ENCODE measurements around the gene SKIDA1.

GRCh38 chr10:21496343-21497176 lies 28.9 kb downstream of the SKIDA1 start:
- TF ChIP-seq, protein P1, sequence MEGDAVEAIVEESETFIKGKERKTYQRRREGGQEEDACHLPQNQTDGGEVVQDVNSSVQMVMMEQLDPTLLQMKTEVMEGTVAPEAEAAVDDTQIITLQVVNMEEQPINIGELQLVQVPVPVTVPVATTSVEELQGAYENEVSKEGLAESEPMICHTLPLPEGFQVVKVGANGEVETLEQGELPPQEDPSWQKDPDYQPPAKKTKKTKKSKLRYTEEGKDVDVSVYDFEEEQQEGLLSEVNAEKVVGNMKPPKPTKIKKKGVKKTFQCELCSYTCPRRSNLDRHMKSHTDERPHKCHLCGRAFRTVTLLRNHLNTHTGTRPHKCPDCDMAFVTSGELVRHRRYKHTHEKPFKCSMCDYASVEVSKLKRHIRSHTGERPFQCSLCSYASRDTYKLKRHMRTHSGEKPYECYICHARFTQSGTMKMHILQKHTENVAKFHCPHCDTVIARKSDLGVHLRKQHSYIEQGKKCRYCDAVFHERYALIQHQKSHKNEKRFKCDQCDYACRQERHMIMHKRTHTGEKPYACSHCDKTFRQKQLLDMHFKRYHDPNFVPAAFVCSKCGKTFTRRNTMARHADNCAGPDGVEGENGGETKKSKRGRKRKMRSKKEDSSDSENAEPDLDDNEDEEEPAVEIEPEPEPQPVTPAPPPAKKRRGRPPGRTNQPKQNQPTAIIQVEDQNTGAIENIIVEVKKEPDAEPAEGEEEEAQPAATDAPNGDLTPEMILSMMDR (tag by site-specific recombination; IDR thresholded peaks at IDR 0.05): peak; percentile 97
- no peak for TF ChIP-seq ZNF302 (tag by site-specific recombination; IDR thresholded peaks at IDR 0.05; ENCODE audit: low read depth)
- no peak for TF ChIP-seq ZNF558 (tag by site-specific recombination; IDR thresholded peaks at IDR 0.05)
- TF ChIP-seq KLF10 (tag by site-specific recombination; IDR thresholded peaks at IDR 0.05): no peak
- TF ChIP-seq REST (tag by site-specific recombination; IDR thresholded peaks at IDR 0.05): no peak; the same call in 1 of the 2 replicates
- TF ChIP-seq HOXD13 (CRISPR knock-in tag; IDR thresholded peaks at IDR 0.05; ENCODE audit: borderline replicate concordance): no peak
- no peak for TF ChIP-seq ATF2 (tag by site-specific recombination; IDR thresholded peaks at IDR 0.05; ENCODE audit: low read depth)
- no peak for TF ChIP-seq ZNF274 (IDR thresholded peaks at IDR 0.05; ENCODE audit: low read length)
- no peak for TF ChIP-seq ZNF274 (tag by site-specific recombination; IDR thresholded peaks at IDR 0.05; ENCODE audit: borderline replicate concordance)
- 0 out of 2 replicates have a peak, but pooled peaks have one; percentile 13 for TF ChIP-seq ZNF561 (tag by site-specific recombination; IDR thresholded peaks at IDR 0.05; ENCODE audit: borderline replicate concordance)
- no peak; the same call in 1 of the 2 replicates for TF ChIP-seq ZNF501 (tag by site-specific recombination; IDR thresholded peaks at IDR 0.05)
- TF ChIP-seq, protein P2, sequence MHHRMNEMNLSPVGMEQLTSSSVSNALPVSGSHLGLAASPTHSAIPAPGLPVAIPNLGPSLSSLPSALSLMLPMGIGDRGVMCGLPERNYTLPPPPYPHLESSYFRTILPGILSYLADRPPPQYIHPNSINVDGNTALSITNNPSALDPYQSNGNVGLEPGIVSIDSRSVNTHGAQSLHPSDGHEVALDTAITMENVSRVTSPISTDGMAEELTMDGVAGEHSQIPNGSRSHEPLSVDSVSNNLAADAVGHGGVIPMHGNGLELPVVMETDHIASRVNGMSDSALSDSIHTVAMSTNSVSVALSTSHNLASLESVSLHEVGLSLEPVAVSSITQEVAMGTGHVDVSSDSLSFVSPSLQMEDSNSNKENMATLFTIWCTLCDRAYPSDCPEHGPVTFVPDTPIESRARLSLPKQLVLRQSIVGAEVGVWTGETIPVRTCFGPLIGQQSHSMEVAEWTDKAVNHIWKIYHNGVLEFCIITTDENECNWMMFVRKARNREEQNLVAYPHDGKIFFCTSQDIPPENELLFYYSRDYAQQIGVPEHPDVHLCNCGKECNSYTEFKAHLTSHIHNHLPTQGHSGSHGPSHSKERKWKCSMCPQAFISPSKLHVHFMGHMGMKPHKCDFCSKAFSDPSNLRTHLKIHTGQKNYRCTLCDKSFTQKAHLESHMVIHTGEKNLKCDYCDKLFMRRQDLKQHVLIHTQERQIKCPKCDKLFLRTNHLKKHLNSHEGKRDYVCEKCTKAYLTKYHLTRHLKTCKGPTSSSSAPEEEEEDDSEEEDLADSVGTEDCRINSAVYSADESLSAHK (tag by site-specific recombination; IDR thresholded peaks at IDR 0.05): no peak
- TF ChIP-seq MYNN (tag by site-specific recombination; IDR thresholded peaks at IDR 0.05; ENCODE audit: borderline replicate concordance): no peak; the same call in 1 of the 2 replicates
- no peak for TF ChIP-seq ELK4 (IDR thresholded peaks at IDR 0.05; ENCODE audit: borderline replicate concordance, low read depth, low read length)
